Measurements from ENCODE around the gene SMCHD1. TPM values are rescaled to one million over a fixed set of nuclear protein-coding genes. Genes with fewer than 3 reads are reported as not detected.
"Not testable (repeated sequence)": the region's sequence is repeated elsewhere in the genome, so short reads cannot be mapped to it uniquely, and the experiment has no call there.

Gene SMCHD1
- total RNA-seq, 1 experiment from 2014 or later: 84.4 TPM

- H3K27me3 ChIP-seq (replicated peaks): no peaks in the 10 kb centered on the region; the same call in 1 of the 2 replicates
These were observed 11.0 kb upstream of the SMCHD1 start for GRCh38 chr18:2644535-2644934.

GRCh38 chr18:2651981-2652380, 3.5 kb upstream of the SMCHD1 start:
- no peak overlapping the region for H3K4me3 ChIP-seq
- no peaks in the 10 kb centered on the region for H3K27me3 ChIP-seq (replicated peaks)
- H3K36me3 ChIP-seq: peaks cover 13% of the 10 kb centered on the region
- no peak overlapping the region for H3K27ac ChIP-seq
- no peak for DNase-seq (ENCODE audit: low read depth in 1 of 2, low spot score in 2 of 2)
- H3K4me1 ChIP-seq (replicated peaks): peaks cover 15% of the 10 kb centered on the region
- H3K9me3 ChIP-seq (replicated peaks): no peaks in the 10 kb centered on the region

More at GRCh38 chr18:2644535-2644934, 11.0 kb upstream of the SMCHD1 start:
- no peaks in the 10 kb centered on the region for H3K36me3 ChIP-seq
- no peaks in the 10 kb centered on the region for H3K9me3 ChIP-seq (replicated peaks)
- no peak overlapping the region for H3K27ac ChIP-seq
- DNase-seq (ENCODE audit: low read depth in 1 of 2, low spot score in 2 of 2): no peak
- no peak overlapping the region for H3K4me3 ChIP-seq
- no peaks in the 10 kb centered on the region for H3K4me1 ChIP-seq (replicated peaks)

GRCh38 chr18:2653467-2653866, 2.1 kb upstream of the SMCHD1 start:
- Histone ChIP-seq H3K27me3 (replicated peaks) (no peaks in the 10 kb centered on the region), H3K4me1 (replicated peaks) (peaks cover 18% of the 10 kb centered on the region), H3K4me3 (no peak overlapping the region), H3K27ac (no peak overlapping the region), H3K36me3 (peaks cover 13% of the 10 kb centered on the region), H3K9me3 (replicated peaks) (no peaks in the 10 kb centered on the region)
- DNase-seq (ENCODE audit: low read depth in 1 of 2, low spot score in 2 of 2): no peak

- H3K36me3 ChIP-seq: peaks cover 13% of the 10 kb centered on the region
- peaks cover 24% of the 10 kb centered on the region for H3K4me1 ChIP-seq (replicated peaks)
- H3K9me3 ChIP-seq (replicated peaks): no peaks in the 10 kb centered on the region
- H3K27ac ChIP-seq: peak overlapping the region; percentile 86
- H3K4me3 ChIP-seq: peak overlapping the region; percentile 95
- DNase-seq (ENCODE audit: low read depth in 1 of 2, low spot score in 2 of 2): peak in 1 of 2 experiments; percentile 39
- H3K27me3 ChIP-seq (replicated peaks): no peaks in the 10 kb centered on the region
These were observed 1.2 kb upstream of the SMCHD1 start for GRCh38 chr18:2654169-2654927.

GRCh38 chr18:2654928-2655177, 673 bp upstream of the SMCHD1 start:
- Histone ChIP-seq H3K27me3 (replicated peaks) (no peaks in the 10 kb centered on the region), H3K4me3 (peak overlapping the region; percentile 95), H3K36me3 (peaks cover 13% of the 10 kb centered on the region), H3K4me1 (replicated peaks) (peaks cover 24% of the 10 kb centered on the region), H3K27ac (peak overlapping the region; percentile 86), H3K9me3 (replicated peaks) (no peaks in the 10 kb centered on the region)
- DNase-seq (ENCODE audit: low read depth in 1 of 2, low spot score in 2 of 2): no peak

- peak overlapping the region; percentile 95 for H3K4me3 ChIP-seq
- H3K27me3 ChIP-seq (replicated peaks): no peaks in the 10 kb centered on the region
- no peak for DNase-seq (ENCODE audit: low read depth in 1 of 2, low spot score in 2 of 2)
- H3K4me1 ChIP-seq (replicated peaks): peaks cover 24% of the 10 kb centered on the region
- H3K27ac ChIP-seq: peak overlapping the region; percentile 86
- no peaks in the 10 kb centered on the region for H3K9me3 ChIP-seq (replicated peaks)
- H3K36me3 ChIP-seq: peaks cover 17% of the 10 kb centered on the region
These were observed 369 bp downstream of the SMCHD1 start for GRCh38 chr18:2655954-2656236.

- Histone ChIP-seq H3K4me1 (replicated peaks) (peaks cover 24% of the 10 kb centered on the region), H3K9me3 (replicated peaks) (no peaks in the 10 kb centered on the region), H3K36me3 (peaks cover 19% of the 10 kb centered on the region), H3K27me3 (replicated peaks) (no peaks in the 10 kb centered on the region), H3K4me3 (peak overlapping the region; percentile 95), H3K27ac (peak overlapping the region; percentile 86)
- DNase-seq (ENCODE audit: low read depth in 1 of 2, low spot score in 2 of 2): peak in 1 of 2 experiments; percentile 59
These were observed 883 bp downstream of the SMCHD1 start for GRCh38 chr18:2656237-2656980.

GRCh38 chr18:2656981-2657512, 1.5 kb downstream of the SMCHD1 start:
- Histone ChIP-seq H3K27ac (peak overlapping the region; percentile 86), H3K9me3 (replicated peaks) (no peaks in the 10 kb centered on the region)
- peak in 1 of 2 experiments; percentile 38 for DNase-seq (ENCODE audit: low read depth in 1 of 2, low spot score in 2 of 2)

GRCh38 chr18:2657788-2658458, 2.4 kb downstream of the SMCHD1 start:
- peak overlapping the region; percentile 95 for H3K4me3 ChIP-seq
- peak in 1 of 2 experiments; percentile 77 for DNase-seq (ENCODE audit: low read depth in 1 of 2, low spot score in 2 of 2)
- H3K36me3 ChIP-seq: peaks cover 19% of the 10 kb centered on the region
- no peaks in the 10 kb centered on the region for H3K27me3 ChIP-seq (replicated peaks)
- no peaks in the 10 kb centered on the region for H3K9me3 ChIP-seq (replicated peaks)
- H3K27ac ChIP-seq: peak overlapping the region; percentile 6; the same call in 1 of the 2 replicates
- peaks cover 24% of the 10 kb centered on the region for H3K4me1 ChIP-seq (replicated peaks)

More at GRCh38 chr18:2656981-2657512, 1.5 kb downstream of the SMCHD1 start:
- Histone ChIP-seq H3K4me1 (replicated peaks) (peaks cover 24% of the 10 kb centered on the region), H3K4me3 (peak overlapping the region; percentile 95), H3K36me3 (peaks cover 19% of the 10 kb centered on the region), H3K27me3 (replicated peaks) (no peaks in the 10 kb centered on the region)

GRCh38 chr18:2660849-2661248, 5.3 kb downstream of the SMCHD1 start:
- H3K4me3 ChIP-seq; H3K4me1 ChIP-seq (replicated peaks); H3K27ac ChIP-seq; H3K9me3 ChIP-seq (replicated peaks); DNase-seq (ENCODE audit: low read depth in 1 of 2, low spot score in 2 of 2); H3K27me3 ChIP-seq (replicated peaks): not testable (repeated sequence)
- H3K36me3 ChIP-seq: peaks cover 12% of the 10 kb centered on the region

GRCh38 chr18:2662288-2662687, 6.8 kb downstream of the SMCHD1 start:
- H3K9me3 ChIP-seq (replicated peaks); H3K4me3 ChIP-seq; H3K27me3 ChIP-seq (replicated peaks); DNase-seq (ENCODE audit: low read depth in 1 of 2, low spot score in 2 of 2); H3K27ac ChIP-seq; H3K4me1 ChIP-seq (replicated peaks): not testable (repeated sequence)
- H3K36me3 ChIP-seq: peaks cover 17% of the 10 kb centered on the region

- peaks cover 8% of the 10 kb centered on the region for H3K4me1 ChIP-seq (replicated peaks)
- no peak overlapping the region for H3K27ac ChIP-seq
- no peaks in the 10 kb centered on the region for H3K27me3 ChIP-seq (replicated peaks)
- no peak for DNase-seq (ENCODE audit: low read depth in 1 of 2, low spot score in 2 of 2)
- H3K4me3 ChIP-seq: no peak overlapping the region
- H3K36me3 ChIP-seq: peaks cover 24% of the 10 kb centered on the region
- no peaks in the 10 kb centered on the region for H3K9me3 ChIP-seq (replicated peaks)
These were observed 7.5 kb downstream of the SMCHD1 start for GRCh38 chr18:2662990-2663389.

GRCh38 chr18:2672410-2672809, 16.9 kb downstream of the SMCHD1 start:
- peaks cover 89% of the 10 kb centered on the region for H3K36me3 ChIP-seq
- no peaks in the 10 kb centered on the region for H3K4me1 ChIP-seq (replicated peaks)
- no peaks in the 10 kb centered on the region for H3K9me3 ChIP-seq (replicated peaks)
- H3K27ac ChIP-seq: no peak overlapping the region
- H3K4me3 ChIP-seq: no peak overlapping the region
- no peak for DNase-seq (ENCODE audit: low read depth in 1 of 2, low spot score in 2 of 2)
- no peaks in the 10 kb centered on the region for H3K27me3 ChIP-seq (replicated peaks)

- Histone ChIP-seq H3K4me1 (replicated peaks) (no peaks in the 10 kb centered on the region), H3K4me3 (no peak overlapping the region), H3K27ac (no peak overlapping the region), H3K27me3 (replicated peaks) (no peaks in the 10 kb centered on the region), H3K9me3 (replicated peaks) (no peaks in the 10 kb centered on the region), H3K36me3 (peaks cover 89% of the 10 kb centered on the region)
- no peak for DNase-seq (ENCODE audit: low read depth in 1 of 2, low spot score in 2 of 2)
These were observed 17.3 kb downstream of the SMCHD1 start for GRCh38 chr18:2672872-2673271.
